ENCODE measurements around the gene FRMD3.

Gene FRMD3

DNA sequence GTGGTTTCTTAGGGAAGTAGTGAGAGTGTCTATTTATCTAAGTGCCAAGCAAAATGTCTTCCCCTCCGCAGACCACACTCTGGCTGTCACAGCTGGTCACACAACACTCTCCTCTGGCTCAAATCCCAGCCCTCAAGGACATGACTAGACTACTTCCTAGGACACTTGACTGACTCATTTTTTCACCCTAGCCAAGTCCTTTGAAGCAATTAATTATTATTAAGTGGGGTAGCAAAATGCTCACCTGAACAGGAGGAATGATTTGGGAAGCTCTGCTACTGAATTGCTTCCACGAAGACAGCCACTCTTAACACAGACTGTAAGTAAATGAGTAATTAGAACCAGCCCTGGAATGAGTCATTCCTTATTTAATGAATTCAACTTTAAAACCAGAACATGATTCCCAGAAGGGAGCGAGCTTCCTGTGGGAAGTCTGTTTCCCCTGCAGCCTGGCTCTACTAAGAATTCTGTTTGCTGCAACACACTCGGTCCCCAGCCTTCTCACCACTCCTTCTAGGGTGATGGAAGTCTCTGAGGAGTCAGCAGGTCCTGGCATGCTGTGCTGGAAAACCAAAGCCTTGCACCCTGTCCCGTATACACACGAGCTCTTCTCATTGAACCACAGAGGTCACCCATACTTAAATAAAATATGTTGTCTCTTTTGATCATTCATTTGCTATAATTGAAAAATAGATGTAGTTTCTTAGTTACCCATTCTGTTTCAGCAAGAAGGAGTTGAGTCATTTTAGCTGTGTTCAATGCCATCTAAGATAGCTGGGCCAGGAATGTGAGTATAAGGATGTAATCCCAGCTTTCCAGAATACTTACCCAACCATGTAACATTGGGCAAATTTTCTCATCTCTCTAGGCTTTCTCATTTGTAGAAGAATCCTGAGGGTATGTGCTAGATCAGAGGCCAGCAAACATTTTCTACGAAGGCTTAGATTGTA, 256.6 kb downstream of the FRMD3 start:
- Mint-ChIP-seq H3K4me1 (ENCODE audit: low read depth) (no peaks in the 10 kb centered on the region), H3K4me3 (no peak overlapping the region), H3K27ac (no peak overlapping the region), H3K27me3 (no peaks in the 10 kb centered on the region), H3K9me3 (peaks cover 2% of the 10 kb centered on the region), H3K36me3 (ENCODE audit: low read depth) (no peaks in the 10 kb centered on the region)
- no peak for DNase-seq

- Mint-ChIP-seq H3K4me1 (ENCODE audit: low read depth) (no peaks in the 10 kb centered on the region), H3K27ac (no peak overlapping the region), H3K9me3 (peaks cover 2% of the 10 kb centered on the region), H3K36me3 (ENCODE audit: low read depth) (no peaks in the 10 kb centered on the region), H3K27me3 (no peaks in the 10 kb centered on the region), H3K4me3 (no peak overlapping the region)
- no peak for DNase-seq
These were observed 257.4 kb downstream of the FRMD3 start for GRCh38 chr9:83280790-83281189.

- no peaks in the 10 kb centered on the region for H3K36me3 Mint-ChIP-seq (ENCODE audit: low read depth)
- H3K27me3 Mint-ChIP-seq, result no peaks in the 10 kb centered on the region
- H3K4me1 Mint-ChIP-seq (ENCODE audit: low read depth), result no peaks in the 10 kb centered on the region
- peaks cover 2% of the 10 kb centered on the region for H3K9me3 Mint-ChIP-seq
- no peak overlapping the region for H3K4me3 Mint-ChIP-seq
- DNase-seq, result no peak
- no peak overlapping the region for H3K27ac Mint-ChIP-seq
These were observed 257.9 kb downstream of the FRMD3 start for GRCh38 chr9:83280268-83280667.

DNA sequence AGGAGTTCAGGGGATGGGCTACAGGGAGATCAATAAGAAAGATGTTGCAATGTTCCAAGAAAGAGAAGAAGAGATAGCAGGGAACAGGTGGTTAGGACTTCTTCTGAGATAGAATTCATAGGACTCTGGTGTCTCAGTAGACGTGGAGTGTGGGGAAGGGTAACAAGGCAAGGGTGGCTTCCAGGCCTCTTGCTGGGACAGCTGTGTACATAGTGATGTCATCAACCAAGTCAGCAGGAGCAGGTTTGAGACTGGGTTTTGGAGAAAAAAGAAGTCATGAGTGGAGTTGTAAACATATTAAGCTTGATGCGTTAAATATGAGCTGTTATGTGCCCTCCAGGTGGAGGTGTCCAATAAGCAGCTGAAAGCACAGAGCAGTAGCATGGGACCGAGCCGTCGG, 263.4 kb downstream of the FRMD3 start:
- Mint-ChIP-seq H3K36me3 (ENCODE audit: low read depth) (no peaks in the 10 kb centered on the region), H3K4me1 (ENCODE audit: low read depth) (no peaks in the 10 kb centered on the region), H3K27me3 (no peaks in the 10 kb centered on the region), H3K27ac (no peak overlapping the region), H3K9me3 (peaks cover 2% of the 10 kb centered on the region), H3K4me3 (no peak overlapping the region)
- DNase-seq, result no peak

DNA sequence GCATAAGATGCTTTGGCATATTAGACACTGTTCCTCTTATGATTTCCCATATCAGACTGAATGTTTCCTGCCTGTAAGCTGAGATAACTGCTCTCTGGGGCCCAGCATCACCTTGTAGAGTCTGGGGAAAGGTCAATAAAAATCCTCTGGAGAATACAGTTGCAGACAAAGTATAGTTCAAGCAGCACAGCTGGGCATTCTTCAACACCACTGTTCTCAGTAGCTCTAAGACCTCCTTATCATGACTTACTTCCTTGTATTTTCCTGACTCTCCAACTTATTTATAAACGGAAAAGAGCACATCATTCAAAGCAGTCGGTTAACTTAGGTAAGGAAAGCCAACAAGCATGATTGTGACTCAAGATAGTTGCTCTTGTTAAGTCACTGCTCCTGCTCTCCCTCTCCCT, 266.5 kb downstream of the FRMD3 start:
- H3K9me3 Mint-ChIP-seq, result no peaks in the 10 kb centered on the region
- H3K4me3 Mint-ChIP-seq, result no peak overlapping the region
- no peak for DNase-seq
- no peaks in the 10 kb centered on the region for H3K36me3 Mint-ChIP-seq (ENCODE audit: low read depth)
- no peaks in the 10 kb centered on the region for H3K27me3 Mint-ChIP-seq
- H3K27ac Mint-ChIP-seq, result no peak overlapping the region
- H3K4me1 Mint-ChIP-seq (ENCODE audit: low read depth), result no peaks in the 10 kb centered on the region

DNA sequence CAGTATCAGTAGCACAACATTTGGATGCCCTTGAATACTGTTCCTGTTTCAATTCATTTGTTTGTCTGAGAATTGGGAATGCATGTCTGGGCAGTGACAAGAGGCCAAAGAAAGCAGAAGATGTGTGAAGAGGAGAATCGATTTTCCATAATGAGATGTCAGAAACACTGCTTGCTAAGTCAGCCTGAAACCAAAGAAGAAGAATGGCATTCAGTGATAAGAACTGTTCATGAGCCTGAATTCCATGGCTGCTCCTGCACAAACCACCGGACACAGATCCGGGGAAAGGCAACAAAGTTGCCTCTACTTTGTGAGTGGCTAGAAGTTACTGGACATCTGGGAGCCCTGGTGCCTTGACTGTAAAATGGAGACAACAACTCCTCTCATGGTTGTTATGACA, 268.1 kb downstream of the FRMD3 start:
- DNase-seq, result no peak
- Mint-ChIP-seq H3K9me3 (no peaks in the 10 kb centered on the region), H3K4me3 (no peak overlapping the region), H3K36me3 (ENCODE audit: low read depth) (no peaks in the 10 kb centered on the region), H3K4me1 (ENCODE audit: low read depth) (no peaks in the 10 kb centered on the region), H3K27me3 (no peaks in the 10 kb centered on the region), H3K27ac (no peak overlapping the region)

DNA sequence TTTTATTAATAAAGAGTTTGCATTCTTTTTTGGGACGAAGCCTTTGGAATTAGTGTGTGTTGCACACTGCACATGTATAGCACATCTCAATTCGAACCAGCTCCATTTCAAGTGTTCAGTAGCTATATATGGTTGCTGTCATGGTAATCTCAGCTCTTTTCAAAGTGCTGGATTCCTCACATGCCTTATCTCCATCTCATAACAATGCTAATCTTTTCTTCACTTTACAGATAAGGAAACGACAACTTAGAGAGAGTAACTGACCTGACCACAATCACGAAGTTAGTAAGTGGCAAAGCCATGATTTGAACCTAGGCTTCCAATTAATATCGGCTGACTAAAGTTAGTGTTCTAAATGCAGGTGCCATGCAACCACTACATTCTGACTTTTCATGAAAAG, 270.5 kb downstream of the FRMD3 start:
- no peak overlapping the region for H3K4me3 Mint-ChIP-seq
- no peak for DNase-seq
- H3K4me1 Mint-ChIP-seq (ENCODE audit: low read depth), result no peaks in the 10 kb centered on the region
- H3K9me3 Mint-ChIP-seq, result no peaks in the 10 kb centered on the region
- H3K27me3 Mint-ChIP-seq, result no peaks in the 10 kb centered on the region
- no peaks in the 10 kb centered on the region for H3K36me3 Mint-ChIP-seq (ENCODE audit: low read depth)
- no peak overlapping the region for H3K27ac Mint-ChIP-seq

DNA sequence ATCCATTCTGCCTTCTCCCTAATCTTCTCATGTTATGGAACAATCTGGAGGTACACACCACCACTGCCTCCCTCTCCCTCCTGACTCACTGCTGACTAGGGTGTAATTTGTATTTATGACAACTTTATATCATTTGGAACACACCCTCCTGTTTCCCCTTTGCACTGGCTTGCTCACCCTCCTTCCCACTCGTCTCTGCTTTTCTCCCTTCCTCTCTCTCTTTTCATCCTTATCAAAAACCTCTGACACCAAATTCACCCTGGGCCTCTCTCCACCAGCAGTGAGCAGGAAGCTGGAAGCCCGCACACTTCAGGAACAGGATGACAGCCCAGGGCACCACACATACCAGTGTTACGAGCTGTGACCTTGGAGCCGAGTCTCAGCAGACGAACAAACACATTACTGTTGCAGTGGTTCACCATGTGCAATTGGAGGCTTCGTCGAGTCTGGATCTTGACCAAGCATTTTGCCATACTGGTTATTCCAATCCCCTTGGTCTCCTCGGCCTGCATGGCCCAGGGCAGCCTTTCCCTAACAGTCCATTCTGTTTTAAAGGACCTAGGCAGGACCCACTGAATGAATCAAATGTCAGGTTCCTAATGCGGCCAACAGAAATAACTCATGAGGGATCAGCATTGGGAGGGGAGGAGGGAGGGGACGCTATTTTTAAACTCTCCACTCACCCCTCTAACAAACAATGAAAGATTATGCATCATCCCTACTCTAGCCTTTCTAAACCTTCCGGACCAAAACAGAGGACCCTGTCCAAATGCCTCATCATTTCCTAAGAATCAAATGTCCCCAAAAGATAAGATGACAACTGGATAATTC, 271.3 kb downstream of the FRMD3 start:
- H3K36me3 Mint-ChIP-seq (ENCODE audit: low read depth), result no peaks in the 10 kb centered on the region
- no peak overlapping the region for H3K27ac Mint-ChIP-seq
- DNase-seq, result no peak
- H3K4me1 Mint-ChIP-seq (ENCODE audit: low read depth), result no peaks in the 10 kb centered on the region
- no peaks in the 10 kb centered on the region for H3K9me3 Mint-ChIP-seq
- H3K4me3 Mint-ChIP-seq, result no peak overlapping the region
- H3K27me3 Mint-ChIP-seq, result no peaks in the 10 kb centered on the region

- H3K27ac Mint-ChIP-seq, result no peak overlapping the region
- H3K4me1 Mint-ChIP-seq (ENCODE audit: low read depth), result no peaks in the 10 kb centered on the region
- H3K27me3 Mint-ChIP-seq, result no peaks in the 10 kb centered on the region
- no peak for DNase-seq
- H3K4me3 Mint-ChIP-seq, result no peak overlapping the region
- no peaks in the 10 kb centered on the region for H3K36me3 Mint-ChIP-seq (ENCODE audit: low read depth)
- H3K9me3 Mint-ChIP-seq, result no peaks in the 10 kb centered on the region
These were observed 271.9 kb downstream of the FRMD3 start for GRCh38 chr9:83266331-83266665.

- Mint-ChIP-seq H3K27me3 (no peaks in the 10 kb centered on the region), H3K27ac (no peak overlapping the region), H3K36me3 (ENCODE audit: low read depth) (no peaks in the 10 kb centered on the region), H3K4me3 (no peak overlapping the region), H3K4me1 (ENCODE audit: low read depth) (no peaks in the 10 kb centered on the region), H3K9me3 (no peaks in the 10 kb centered on the region)
- DNase-seq, result no peak
These were observed 273.9 kb downstream of the FRMD3 start for GRCh38 chr9:83264315-83264714.

- no peak overlapping the region for H3K27ac Mint-ChIP-seq
- peaks cover 3% of the 10 kb centered on the region for H3K9me3 Mint-ChIP-seq
- no peaks in the 10 kb centered on the region for H3K36me3 Mint-ChIP-seq (ENCODE audit: low read depth)
These were observed 278.6 kb downstream of the FRMD3 start for GRCh38 chr9:83259558-83259957.

GRCh38 chr9:83257937-83258891, 280.0 kb downstream of the FRMD3 start:
- Mint-ChIP-seq H3K27ac (no peak overlapping the region), H3K9me3 (peaks cover 4% of the 10 kb centered on the region), H3K36me3 (ENCODE audit: low read depth) (no peaks in the 10 kb centered on the region), H3K4me1 (ENCODE audit: low read depth) (no peaks in the 10 kb centered on the region), H3K4me3 (no peak overlapping the region), H3K27me3 (no peaks in the 10 kb centered on the region)
- DNase-seq, result no peak

More at GRCh38 chr9:83259558-83259957, 278.6 kb downstream of the FRMD3 start:
- Mint-ChIP-seq H3K27me3 (no peaks in the 10 kb centered on the region), H3K4me3 (no peak overlapping the region), H3K4me1 (ENCODE audit: low read depth) (no peaks in the 10 kb centered on the region)
- no peak for DNase-seq

DNA sequence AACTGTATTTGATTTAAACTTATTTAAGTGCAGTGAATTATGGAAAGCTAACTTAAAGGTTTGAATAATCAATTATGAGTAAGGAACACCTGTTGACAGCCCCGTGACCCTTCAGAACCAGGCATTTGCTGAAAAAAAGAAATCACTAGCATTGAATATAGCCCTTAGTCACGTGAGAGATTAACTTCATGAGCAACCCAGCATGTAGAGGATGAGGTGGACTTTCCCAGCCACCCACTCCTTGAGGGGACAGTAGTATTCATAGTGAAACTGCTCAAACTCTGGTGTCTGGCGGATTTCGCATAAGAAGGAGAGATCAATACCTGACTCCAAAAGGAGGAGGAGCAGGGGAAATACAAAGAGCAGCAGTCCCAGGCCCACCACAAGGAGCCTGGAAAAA, 290.5 kb downstream of the FRMD3 start:
- no peak overlapping the region for H3K4me3 Mint-ChIP-seq
- no peaks in the 10 kb centered on the region for H3K27me3 Mint-ChIP-seq
- H3K4me1 Mint-ChIP-seq (ENCODE audit: low read depth), result no peaks in the 10 kb centered on the region
- no peak overlapping the region for H3K27ac Mint-ChIP-seq
- H3K36me3 Mint-ChIP-seq (ENCODE audit: low read depth), result peaks cover 2% of the 10 kb centered on the region
- DNase-seq, result no peak
- H3K9me3 Mint-ChIP-seq, result peaks cover 19% of the 10 kb centered on the region

GRCh38 chr9:83245979-83246659, 292.1 kb downstream of the FRMD3 start:
- Mint-ChIP-seq H3K4me3 (no peak overlapping the region), H3K27ac (no peak overlapping the region), H3K27me3 (no peaks in the 10 kb centered on the region), H3K4me1 (ENCODE audit: low read depth) (no peaks in the 10 kb centered on the region), H3K36me3 (ENCODE audit: low read depth) (peaks cover 2% of the 10 kb centered on the region), H3K9me3 (peaks cover 5% of the 10 kb centered on the region)
- DNase-seq, result no peak
